Neural progenitor cell (in vitro differentiated cells): Measurements from ENCODE around the gene CDH13. TPM values are rescaled to one million over a fixed set of nuclear protein-coding genes. Genes with fewer than 3 reads are reported as not detected.

ENCODE experiments used
- DNase-seq: peaks from one replicate; pipeline ENCODE4 v3.0.0-alpha.2; 2016; ENCODE audit warnings: low spot score
- H2AFZ ChIP-seq: fragments of 200-600 bp; sonication (generic); replicated peaks from 2 replicates; pipeline ENCODE4 v1.6.1; 2016; ENCODE audit warnings: antibody characterized with exemption
- H3F3A ChIP-seq: fragments of 200-600 bp; sonication (generic); 2 replicates; pipeline ENCODE4 v1.6.1; 2016; ENCODE audit warnings: antibody characterized with exemption, low read depth
- H3K27ac ChIP-seq: fragments of 200-600 bp; sonication (generic); 2 replicates; pipeline ENCODE4 v1.5.1; 2016; ENCODE audit warnings: mild to moderate bottlenecking
- H3K27me3 ChIP-seq: fragments of 200-600 bp; sonication (generic); 2 replicates; pipeline ENCODE4 v1.6.1; 2016; ENCODE audit warnings: mild to moderate bottlenecking, moderate library complexity
- H3K36me3 ChIP-seq: fragments of 200-600 bp; sonication (generic); 2 replicates; pipeline ENCODE4 v1.5.1; 2016
- H3K4me1 ChIP-seq: fragments of 200-600 bp; sonication (generic); 2 replicates; pipeline ENCODE4 v1.6.1; 2016; ENCODE audit warnings: mixed run types
- H3K4me2 ChIP-seq: fragments of 200-600 bp; sonication (generic); 2 replicates; pipeline ENCODE4 v1.6.1; 2016
- H3K4me3 ChIP-seq: fragments of 200-600 bp; sonication (generic); 2 replicates; pipeline ENCODE4 v1.5.1; 2016
- H3K79me2 ChIP-seq: fragments of 200-600 bp; sonication (generic); 2 replicates; pipeline ENCODE4 v1.6.1; 2016; ENCODE audit warnings: low read depth
- H3K9ac ChIP-seq: fragments of 200-600 bp; sonication (generic); 2 replicates; pipeline ENCODE4 v1.6.1; 2016
- H3K9me3 ChIP-seq: fragments of 200-600 bp; sonication (generic); 2 replicates; pipeline ENCODE4 v1.5.1; 2016; ENCODE audit warnings: low read depth
- H4K20me1 ChIP-seq: fragments of 200-600 bp; sonication (generic); 2 replicates; pipeline ENCODE4 v1.6.1; 2016; ENCODE audit warnings: low read depth
- H3K27ac Mint-ChIP-seq: 3 replicates; pipeline ENCODE4 v1.8.0; 2021; ENCODE audit warnings: mixed read lengths
- H3K27me3 Mint-ChIP-seq: 2 replicates; pipeline ENCODE4 v1.8.0; 2022; ENCODE audit warnings: low read depth, mild to moderate bottlenecking, inconsistent platforms, moderate library complexity, mixed read lengths; ENCODE audit not compliant: insufficient read depth
- H3K36me3 Mint-ChIP-seq: 3 replicates; pipeline ENCODE4 v1.8.0; 2021; ENCODE audit warnings: mixed read lengths
- H3K4me1 Mint-ChIP-seq: 3 replicates; pipeline ENCODE4 v1.8.0; 2021; ENCODE audit warnings: mixed read lengths
- H3K4me3 Mint-ChIP-seq: 3 replicates; pipeline ENCODE4 v1.8.0; 2021; ENCODE audit warnings: mild to moderate bottlenecking, moderate library complexity, mixed read lengths
- H3K9me3 Mint-ChIP-seq: 3 replicates; pipeline ENCODE4 v1.8.0; 2020; ENCODE audit warnings: mixed read lengths
- EZH2 ChIP-seq: fragments of 200-600 bp; sonication (generic); IDR thresholded peaks from 2 replicates; pipeline ENCODE4 v1.6.1; 2017; ENCODE audit warnings: antibody characterized with exemption, mild to moderate bottlenecking, moderate library complexity
- EZH2phosphoT487 ChIP-seq: fragments of 200-600 bp; sonication (generic); IDR thresholded peaks from 2 replicates; pipeline ENCODE4 v1.6.1; 2017; ENCODE audit warnings: antibody characterized with exemption
- total RNA-seq: library from RNA; depleted of rRNA; stranded (reverse); fragments of >200 nt; gene quantifications from 2 replicates; pipeline ENCODE4 v1.2.3, GENCODE V29; 2015; ENCODE audit warnings: low replicate concordance
- TF ChIP-seq, protein P1 (sequence below): fragments of 200-600 bp; sonication (generic); IDR thresholded peaks from 2 replicates; pipeline ENCODE4 v1.5.1; 2017; ENCODE audit warnings: antibody characterized with exemption, mild to moderate bottlenecking

Gene CDH13
- total RNA-seq, 1 donor from 2014 or later, result 3.0 TPM

DNA sequence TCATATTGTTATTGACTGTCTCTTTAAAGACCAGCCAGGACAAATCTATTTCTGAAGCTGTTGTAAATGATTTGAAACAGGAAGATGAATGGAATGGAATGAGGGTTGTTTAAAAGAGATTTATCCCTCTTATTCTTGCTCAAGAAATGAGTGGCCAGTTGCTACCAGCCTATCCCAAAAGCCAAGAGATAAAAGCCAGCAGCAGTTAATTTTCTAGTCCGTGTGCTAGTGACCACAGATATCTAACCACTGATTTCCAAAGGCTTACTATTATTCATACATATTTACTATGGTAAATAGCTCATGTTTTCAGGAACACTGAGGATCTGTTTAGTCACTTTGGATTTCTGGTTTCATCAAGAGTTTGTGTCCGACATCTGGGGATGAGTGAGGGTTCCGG, 105.7 kb downstream of the CDH13 start:
- H3K27me3 Mint-ChIP-seq, result no peaks in the 10 kb centered on the region
- no peak overlapping the region for H3K4me3 ChIP-seq
- H3K4me1 ChIP-seq, result no peaks in the 10 kb centered on the region
- H3K36me3 Mint-ChIP-seq, result no peaks in the 10 kb centered on the region
- H3K4me1 Mint-ChIP-seq, result no peaks in the 10 kb centered on the region
- no peaks in the 10 kb centered on the region for H3F3A ChIP-seq
- no peaks in the 10 kb centered on the region for H3K9me3 ChIP-seq
- H3K4me3 Mint-ChIP-seq, result no peak overlapping the region
- H3K9ac ChIP-seq, result no peak overlapping the region
- H3K36me3 ChIP-seq, result no peaks in the 10 kb centered on the region
- TF ChIP-seq EZH2 (no peak), EZH2phosphoT487 (no peak)
- TF ChIP-seq, protein P1, sequence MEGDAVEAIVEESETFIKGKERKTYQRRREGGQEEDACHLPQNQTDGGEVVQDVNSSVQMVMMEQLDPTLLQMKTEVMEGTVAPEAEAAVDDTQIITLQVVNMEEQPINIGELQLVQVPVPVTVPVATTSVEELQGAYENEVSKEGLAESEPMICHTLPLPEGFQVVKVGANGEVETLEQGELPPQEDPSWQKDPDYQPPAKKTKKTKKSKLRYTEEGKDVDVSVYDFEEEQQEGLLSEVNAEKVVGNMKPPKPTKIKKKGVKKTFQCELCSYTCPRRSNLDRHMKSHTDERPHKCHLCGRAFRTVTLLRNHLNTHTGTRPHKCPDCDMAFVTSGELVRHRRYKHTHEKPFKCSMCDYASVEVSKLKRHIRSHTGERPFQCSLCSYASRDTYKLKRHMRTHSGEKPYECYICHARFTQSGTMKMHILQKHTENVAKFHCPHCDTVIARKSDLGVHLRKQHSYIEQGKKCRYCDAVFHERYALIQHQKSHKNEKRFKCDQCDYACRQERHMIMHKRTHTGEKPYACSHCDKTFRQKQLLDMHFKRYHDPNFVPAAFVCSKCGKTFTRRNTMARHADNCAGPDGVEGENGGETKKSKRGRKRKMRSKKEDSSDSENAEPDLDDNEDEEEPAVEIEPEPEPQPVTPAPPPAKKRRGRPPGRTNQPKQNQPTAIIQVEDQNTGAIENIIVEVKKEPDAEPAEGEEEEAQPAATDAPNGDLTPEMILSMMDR, result no peak
- H4K20me1 ChIP-seq, result no peaks in the 10 kb centered on the region
- no peaks in the 10 kb centered on the region for H3K79me2 ChIP-seq
- no peaks in the 10 kb centered on the region for H3K27me3 ChIP-seq
- no peak overlapping the region for H3K27ac ChIP-seq
- H2AFZ ChIP-seq, result no peak overlapping the region
- no peak for DNase-seq
- H3K27ac Mint-ChIP-seq, result no peak overlapping the region
- H3K9me3 Mint-ChIP-seq, result peaks cover 8% of the 10 kb centered on the region
- H3K4me2 ChIP-seq, result no peak overlapping the region

DNA sequence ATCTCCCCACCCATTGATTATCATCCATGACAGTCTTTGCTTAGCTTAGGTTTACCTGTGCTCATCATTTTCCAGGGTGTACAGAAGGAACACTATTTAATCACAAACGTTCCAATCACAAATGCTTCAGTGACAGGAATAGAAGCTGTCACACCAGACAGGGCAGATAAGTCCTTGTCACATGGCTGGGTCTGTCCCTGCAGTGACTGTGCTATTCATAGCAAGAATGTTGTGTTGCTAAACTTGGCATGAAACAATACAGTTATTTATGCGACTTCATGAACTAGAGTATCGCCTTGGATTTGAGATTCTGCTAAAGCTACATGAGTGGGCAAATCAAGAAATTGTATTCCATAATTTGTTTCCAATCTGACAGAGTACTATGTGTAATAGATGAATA, 108.4 kb downstream of the CDH13 start:
- no peak overlapping the region for H3K4me3 Mint-ChIP-seq
- H3K27me3 Mint-ChIP-seq, result no peaks in the 10 kb centered on the region
- no peak for DNase-seq
- no peaks in the 10 kb centered on the region for H3K79me2 ChIP-seq
- H4K20me1 ChIP-seq, result no peaks in the 10 kb centered on the region
- H3F3A ChIP-seq, result no peaks in the 10 kb centered on the region
- peaks cover 2% of the 10 kb centered on the region for H3K9me3 Mint-ChIP-seq
- no peak overlapping the region for H2AFZ ChIP-seq
- H3K9me3 ChIP-seq, result no peaks in the 10 kb centered on the region
- no peaks in the 10 kb centered on the region for H3K36me3 Mint-ChIP-seq
- H3K4me2 ChIP-seq, result no peak overlapping the region
- TF ChIP-seq, protein P1, result no peak
- TF ChIP-seq EZH2 (no peak), EZH2phosphoT487 (no peak)
- no peaks in the 10 kb centered on the region for H3K4me1 ChIP-seq
- H3K36me3 ChIP-seq, result no peaks in the 10 kb centered on the region
- no peak overlapping the region for H3K9ac ChIP-seq
- H3K27me3 ChIP-seq, result no peaks in the 10 kb centered on the region
- no peak overlapping the region for H3K27ac ChIP-seq
- H3K4me3 ChIP-seq, result no peak overlapping the region
- no peak overlapping the region for H3K27ac Mint-ChIP-seq
- no peaks in the 10 kb centered on the region for H3K4me1 Mint-ChIP-seq

DNA sequence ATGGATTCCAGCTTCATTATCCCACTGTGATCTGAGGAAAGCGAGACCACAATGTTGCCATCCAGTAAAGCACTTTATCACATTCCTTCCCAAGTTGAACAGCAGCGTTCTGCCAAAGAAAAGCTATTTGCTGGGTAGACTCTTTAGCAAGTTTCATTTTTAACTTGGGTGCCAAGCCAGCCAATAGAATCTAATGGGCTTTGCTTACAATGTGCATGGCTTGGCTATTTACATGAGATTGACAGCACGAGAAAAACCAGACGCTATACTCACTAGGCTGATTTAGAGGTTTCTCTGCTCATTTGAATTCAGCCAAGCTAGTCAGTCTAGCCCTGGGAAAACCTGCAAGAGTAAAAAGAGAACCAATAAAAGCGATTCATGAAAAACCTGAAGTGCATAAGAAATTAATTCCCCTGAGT, 108.9 kb downstream of the CDH13 start:
- Mint-ChIP-seq H3K4me3 (no peak overlapping the region), H3K4me1 (no peaks in the 10 kb centered on the region), H3K27me3 (no peaks in the 10 kb centered on the region), H3K27ac (no peak overlapping the region), H3K36me3 (no peaks in the 10 kb centered on the region), H3K9me3 (peaks cover 2% of the 10 kb centered on the region)
- Histone ChIP-seq H3K79me2 (no peaks in the 10 kb centered on the region), H3K27me3 (no peaks in the 10 kb centered on the region), H3K9ac (no peak overlapping the region), H2AFZ (no peak overlapping the region), H3K4me1 (no peaks in the 10 kb centered on the region), H4K20me1 (no peaks in the 10 kb centered on the region), H3K36me3 (no peaks in the 10 kb centered on the region), H3K4me2 (no peak overlapping the region), H3K27ac (no peak overlapping the region), H3K4me3 (no peak overlapping the region), H3F3A (no peaks in the 10 kb centered on the region), H3K9me3 (no peaks in the 10 kb centered on the region)
- no peak for DNase-seq
- TF ChIP-seq, protein P1, result no peak
- TF ChIP-seq EZH2 (no peak), EZH2phosphoT487 (no peak)
